Naive thymus-derived CD8-positive, alpha-beta T cell (primary cell): ENCODE data around the gene LY86. TPM values are rescaled to one million over a fixed set of nuclear protein-coding genes. Genes with fewer than 3 reads are reported as not detected.

Experiments used
- ATAC-seq, 2 donors: fragments of 150-1000 bp; cut with Tn5 transposase in 1 of 2; sonication (Bioruptor Pico), chemical (Tn5 transposase) in 1 of 2; 1 replicate in 1 of 2; 2 replicates in 1 of 2; pipeline ENCODE4 v1.10.0; 2021; ENCODE audit warnings: mild to moderate bottlenecking in 2 of 2, moderate library complexity in 2 of 2
- POLR2A ChIA-PET: fragments of 350-600 bp; sonication (Branson Sonifier 250); formaldehyde crosslinking; loops from one replicate; lab custom pipeline; 2021; ENCODE audit warnings: antibody characterized with exemption; lab: Charles Lee
- DNase-seq, 10 donors: peaks; one replicate each; pipeline versions ENCODE4 v3.0.0 to v3.0.0-alpha.2; 2020 to 2022
- H3K27ac Mint-ChIP-seq, 10 donors: one replicate each; pipeline ENCODE4 v1.8.0; 2020 to 2022; ENCODE audit warnings: mild to moderate bottlenecking in 10 of 10, mixed read lengths in 10 of 10, moderate library complexity in 4 of 10, inconsistent platforms in 1 of 10
- H3K27me3 Mint-ChIP-seq, 5 donors: one replicate each; pipeline ENCODE4 v1.8.0; 2021 to 2022; ENCODE audit warnings: mixed read lengths in 5 of 5
- H3K36me3 Mint-ChIP-seq, 3 donors: one replicate each; pipeline ENCODE4 v1.8.0; 2020 to 2022; ENCODE audit warnings: mixed read lengths in 3 of 3, mild to moderate bottlenecking in 2 of 3, inconsistent platforms in 1 of 3
- H3K4me1 Mint-ChIP-seq, 4 donors: one replicate each; pipeline ENCODE4 v1.8.0; 2021 to 2022; ENCODE audit warnings: mixed read lengths in 4 of 4
- H3K4me3 Mint-ChIP-seq, 10 donors: one replicate each; pipeline ENCODE4 v1.8.0; 2020 to 2022; ENCODE audit warnings: mild to moderate bottlenecking in 10 of 10, mixed read lengths in 10 of 10, moderate library complexity in 6 of 10, inconsistent platforms in 1 of 10
- H3K9me3 Mint-ChIP-seq, 9 donors: one replicate each; pipeline ENCODE4 v1.8.0; 2020 to 2022; ENCODE audit warnings: mixed read lengths in 9 of 9, mild to moderate bottlenecking in 3 of 9, inconsistent platforms in 1 of 9, moderate library complexity in 1 of 9
- polyA plus RNA-seq, 3 donors: library from polyadenylated mRNA; unstranded; fragments of 300-500 nt; fragmentation: Illumina TruSeq; gene quantifications; one replicate each; pipeline ENCODE4 v1.2.3, GENCODE V29; 2021
- total RNA-seq, 8 experiments: library from RNA in 2 of 8; stranded (reverse) in 2 of 8; gene quantifications; one replicate each; pipeline ENCODE4 v1.2.3 and lab custom pipeline; 2021 to 2026

LY86 gene
- total and polyA plus RNA-seq, 5 experiments from 2014 or later: 2.2 to 7.0 (median 6.0) TPM

GRCh38 chr6:6648692-6649343 lies 60.3 kb downstream of the LY86 start:
- Mint-ChIP-seq H3K36me3 (peaks cover 0 to 3% (median 0%) of the 10 kb centered on the region in 3 donors), H3K4me1 (peaks cover 7 to 27% (median 13%) of the 10 kb centered on the region in 4 donors), H3K9me3 (no peaks in the 10 kb centered on the region), H3K4me3 (no peak overlapping the region), H3K27ac (no peak overlapping the region), H3K27me3 (no peaks in the 10 kb centered on the region)
- DNase-seq (no peak), ATAC-seq (no peak)
- POLR2A ChIA-PET: no interaction called here

GRCh38 chr6:6649824-6650349 lies 61.4 kb downstream of the LY86 start:
- POLR2A ChIA-PET: interaction anchor here (0.7 to 1.3 kb wide), 3 partner anchors 12 to 34 kb away, joined by 4 to 5 read pairs (median 4); no protein-coding TSS in a partner anchor
- H3K9me3 Mint-ChIP-seq: no peaks in the 10 kb centered on the region
- DNase-seq (no peak), ATAC-seq (no peak)
- H3K4me1 Mint-ChIP-seq: peaks cover 16 to 38% (median 24%) of the 10 kb centered on the region in 4 donors
- peak overlapping the region in 1 of 10 donors; percentile 3 for H3K27ac Mint-ChIP-seq
- peaks cover 0 to 3% (median 0%) of the 10 kb centered on the region in 3 donors for H3K36me3 Mint-ChIP-seq
- no peak overlapping the region for H3K4me3 Mint-ChIP-seq
- H3K27me3 Mint-ChIP-seq: no peaks in the 10 kb centered on the region

- DNase-seq (no peak), ATAC-seq (no peak)
- peaks cover 0 to 3% (median 0%) of the 10 kb centered on the region in 3 donors for H3K36me3 Mint-ChIP-seq
- H3K9me3 Mint-ChIP-seq: no peaks in the 10 kb centered on the region
- POLR2A ChIA-PET: interaction anchor here (0.7 kb wide), 1 partner anchor 25 kb away, joined by 4 read pairs; no protein-coding TSS in a partner anchor
- H3K27ac Mint-ChIP-seq: no peak overlapping the region
- no peaks in the 10 kb centered on the region for H3K27me3 Mint-ChIP-seq
- peaks cover 22 to 47% (median 34%) of the 10 kb centered on the region in 4 donors for H3K4me1 Mint-ChIP-seq
- no peak overlapping the region for H3K4me3 Mint-ChIP-seq
These were observed 62.3 kb downstream of the LY86 start for GRCh38 chr6:6650839-6651238.

GRCh38 chr6:6651335-6651734 lies 62.8 kb downstream of the LY86 start:
- ATAC-seq: no peak
- Mint-ChIP-seq H3K27ac (peak overlapping the region in 1 of 10 donors; percentile 22), H3K36me3 (peaks cover 0 to 3% (median 0%) of the 10 kb centered on the region in 3 donors), H3K27me3 (no peaks in the 10 kb centered on the region), H3K4me3 (no peak overlapping the region), H3K9me3 (no peaks in the 10 kb centered on the region), H3K4me1 (peaks cover 24 to 52% (median 38%) of the 10 kb centered on the region in 4 donors)
- POLR2A ChIA-PET: no interaction called here
- no peak for DNase-seq

- POLR2A ChIA-PET: no interaction called here
- Mint-ChIP-seq H3K27me3 (no peaks in the 10 kb centered on the region), H3K9me3 (no peaks in the 10 kb centered on the region), H3K36me3 (peaks cover 0 to 3% (median 0%) of the 10 kb centered on the region in 3 donors), H3K27ac (peak overlapping the region in 6 of 10 donors; percentile 3 to 85 (median 66)), H3K4me3 (peak overlapping the region in 3 of 10 donors; percentile 33 to 66 (median 39)), H3K4me1 (peaks cover 28 to 68% (median 52%) of the 10 kb centered on the region in 4 donors)
- ATAC-seq: no peak
- no peak for DNase-seq
These were observed 64.4 kb downstream of the LY86 start for GRCh38 chr6:6652932-6653331.

GRCh38 chr6:6654599-6655575 lies 66.4 kb downstream of the LY86 start:
- H3K27me3 Mint-ChIP-seq: no peaks in the 10 kb centered on the region

GRCh38 chr6:6655805-6656251 lies 67.3 kb downstream of the LY86 start:
- Mint-ChIP-seq H3K36me3 (peaks cover 0 to under 1% (median 0%) of the 10 kb centered on the region in 3 donors), H3K4me1 (peaks cover 37 to 95% (median 66%) of the 10 kb centered on the region in 4 donors), H3K27me3 (no peaks in the 10 kb centered on the region), H3K9me3 (no peaks in the 10 kb centered on the region), H3K27ac (peak overlapping the region in 9 of 10 donors; percentile 58 to 98 (median 94)), H3K4me3 (peak overlapping the region in 9 of 10 donors; percentile 2 to 77 (median 48))
- no peak for DNase-seq
- POLR2A ChIA-PET: interaction anchor here (0.6 to 1.5 kb wide), 3 partner anchors 42 to 1249 kb away, joined by 3 to 7 read pairs (median 5); no protein-coding TSS in a partner anchor
- no peak for ATAC-seq

More at GRCh38 chr6:6654599-6655575, 66.4 kb downstream of the LY86 start:
- peak; percentile 48 to 75 for ATAC-seq
- Mint-ChIP-seq H3K4me3 (peak overlapping the region; percentile 44 to 78 (median 74)), H3K4me1 (peaks cover 34 to 88% (median 64%) of the 10 kb centered on the region in 4 donors), H3K9me3 (no peaks in the 10 kb centered on the region), H3K27ac (peak overlapping the region in 9 of 10 donors; percentile 84 to 98 (median 94)), H3K36me3 (peaks cover 0 to 3% (median 0%) of the 10 kb centered on the region in 3 donors)
- DNase-seq: peak in 6 of 10 donors; percentile 19 to 77 (median 54)
- POLR2A ChIA-PET: interaction anchor here (0.6 to 1.8 kb wide), 9 partner anchors 9 to 69 kb away, joined by 3 to 10 read pairs (median 3); no protein-coding TSS in a partner anchor

- peak overlapping the region in 7 of 10 donors; percentile 11 to 74 (median 48) for H3K4me3 Mint-ChIP-seq
- POLR2A ChIA-PET: interaction anchor here (0.6 to 1.1 kb wide), 3 partner anchors 46 to 1250 kb away, joined by 3 to 5 read pairs (median 3); no protein-coding TSS in a partner anchor
- DNase-seq (peak in 1 of 10 donors; percentile 18), ATAC-seq (no peak)
- peaks cover 38 to 95% (median 67%) of the 10 kb centered on the region in 4 donors for H3K4me1 Mint-ChIP-seq
- H3K27ac Mint-ChIP-seq: peak overlapping the region in 8 of 10 donors; percentile 58 to 98 (median 95)
- H3K9me3 Mint-ChIP-seq: no peaks in the 10 kb centered on the region
- no peaks in the 10 kb centered on the region for H3K36me3 Mint-ChIP-seq
- H3K27me3 Mint-ChIP-seq: no peaks in the 10 kb centered on the region
These were observed 67.8 kb downstream of the LY86 start for GRCh38 chr6:6656287-6656686.

GRCh38 chr6:6657085-6657819 lies 68.7 kb downstream of the LY86 start:
- peaks cover 40 to 100% (median 69%) of the 10 kb centered on the region in 4 donors for H3K4me1 Mint-ChIP-seq
- ATAC-seq (no peak), DNase-seq (no peak)
- H3K36me3 Mint-ChIP-seq: no peaks in the 10 kb centered on the region
- H3K4me3 Mint-ChIP-seq: peak overlapping the region in 5 of 10 donors; percentile 8 to 71 (median 37)
- POLR2A ChIA-PET: interaction anchor here (0.6 kb wide), 1 partner anchor 144 kb away, joined by 3 read pairs; no protein-coding TSS in a partner anchor
- H3K27me3 Mint-ChIP-seq: no peaks in the 10 kb centered on the region
- peak overlapping the region in 8 of 10 donors; percentile 84 to 98 (median 96) for H3K27ac Mint-ChIP-seq
- H3K9me3 Mint-ChIP-seq: no peaks in the 10 kb centered on the region

GRCh38 chr6:6657820-6658217 lies 69.3 kb downstream of the LY86 start:
- H3K4me1 Mint-ChIP-seq: peaks cover 40 to 100% (median 68%) of the 10 kb centered on the region in 4 donors
- peak overlapping the region in 3 of 10 donors; percentile 42 to 51 (median 49) for H3K4me3 Mint-ChIP-seq
- no peak for ATAC-seq

More at GRCh38 chr6:6657820-6658217, 69.3 kb downstream of the LY86 start:
- DNase-seq: no peak
- POLR2A ChIA-PET: interaction anchor here (1.2 to 5.8 kb wide), 4 partner anchors 19 to 74 kb away, joined by 4 to 80 read pairs (median 5); no protein-coding TSS in a partner anchor
- no peaks in the 10 kb centered on the region for H3K36me3 Mint-ChIP-seq
- H3K27ac Mint-ChIP-seq: peak overlapping the region in 8 of 10 donors; percentile 84 to 98 (median 97)
- H3K27me3 Mint-ChIP-seq: no peaks in the 10 kb centered on the region
- no peaks in the 10 kb centered on the region for H3K9me3 Mint-ChIP-seq
